Activated CD8-positive, alpha-beta memory T cell treated with anti-CD3 and anti-CD28 coated beads for 36 hours (primary cell): ENCODE data around the gene CD300A. TPM values are rescaled to one million over a fixed set of nuclear protein-coding genes. Genes with fewer than 3 reads are reported as not detected.
"Not testable (repeated sequence)": the region's sequence is repeated elsewhere in the genome, so short reads cannot be mapped to it uniquely, and the experiment has no call there.

ENCODE experiments used
- CTCF ChIA-PET: fragments of 350-600 bp; sonication (Branson Sonifier 250); formaldehyde crosslinking; loops from one replicate; lab custom pipeline; 2021; ENCODE audit warnings: antibody characterized with exemption; lab: Charles Lee
- POLR2A ChIA-PET: fragments of 350-600 bp; sonication (Branson Sonifier 250); formaldehyde crosslinking; loops from one replicate; lab custom pipeline; 2021; ENCODE audit warnings: antibody characterized with exemption; lab: Charles Lee
- total RNA-seq, 2 experiments: library from RNA; stranded (reverse); gene quantifications; one replicate each; pipeline ENCODE4 v1.2.3, GENCODE V29; 2021

CD300A gene
- total RNA-seq, 2 experiments from 2014 or later: 4.4 to 5.1 TPM

DNA sequence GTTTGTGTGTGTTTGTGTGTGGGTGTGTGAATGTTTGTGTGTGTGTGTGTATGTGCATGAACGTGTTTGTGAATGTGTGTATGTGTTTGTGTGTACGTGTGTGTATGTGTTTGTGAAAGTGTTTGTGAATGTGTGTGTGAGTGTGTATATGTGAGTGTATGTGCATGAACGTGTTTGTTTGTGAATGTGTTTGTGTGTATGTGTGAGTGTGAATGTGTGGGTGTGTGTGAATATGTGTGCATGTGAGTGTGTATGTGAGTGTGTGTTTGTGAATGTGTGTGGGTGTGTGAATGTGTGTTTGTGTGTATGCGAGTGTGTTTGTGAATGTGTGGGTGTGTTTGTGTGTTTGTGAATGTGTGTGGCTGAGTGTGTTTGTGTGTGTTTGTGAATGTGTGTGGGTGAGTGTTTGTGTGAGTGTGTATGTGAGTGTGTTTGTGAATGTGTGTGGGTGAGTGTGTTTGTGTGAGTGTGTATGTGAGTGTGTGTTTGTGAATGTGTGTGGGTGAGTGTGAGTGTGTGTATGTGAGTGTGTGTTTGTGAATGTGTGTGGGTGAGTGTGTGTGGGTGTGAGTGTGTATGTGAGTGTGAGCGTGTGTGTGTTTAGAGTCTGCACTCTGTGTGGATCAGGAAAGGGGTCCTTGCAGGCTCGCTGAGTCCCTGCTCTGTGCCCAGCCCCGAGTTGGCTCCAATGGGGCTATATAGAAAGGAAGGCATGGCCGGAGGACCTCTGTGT, 890 bp upstream of the CD300A start:
- POLR2A ChIA-PET: no interaction called here
- CTCF ChIA-PET: interaction anchor here (0.8 kb wide), 1 partner anchor 9 kb away, joined by 4 read pairs; no protein-coding TSS in a partner anchor

- ChIA-PET CTCF (no interaction called here), POLR2A (no interaction called here)
These were observed 372 bp downstream of the CD300A start for GRCh38 chr17:74466828-74467184.

GRCh38 chr17:74467221-74467951, 952 bp downstream of the CD300A start:
- CTCF ChIA-PET: interaction anchor here (0.6 to 2.3 kb wide), 3 partner anchors 10 to 104 kb away, joined by 3 to 9 read pairs (median 3); no protein-coding TSS in a partner anchor
- POLR2A ChIA-PET: no interaction called here

GRCh38 chr17:74471341-74471740, 4.9 kb downstream of the CD300A start:
- ChIA-PET CTCF (interaction anchor here (0.7 to 4.0 kb wide), 4 partner anchors 14 to 103 kb away, joined by 3 to 18 read pairs (median 3); no protein-coding TSS in a partner anchor), POLR2A (no interaction called here)

DNA sequence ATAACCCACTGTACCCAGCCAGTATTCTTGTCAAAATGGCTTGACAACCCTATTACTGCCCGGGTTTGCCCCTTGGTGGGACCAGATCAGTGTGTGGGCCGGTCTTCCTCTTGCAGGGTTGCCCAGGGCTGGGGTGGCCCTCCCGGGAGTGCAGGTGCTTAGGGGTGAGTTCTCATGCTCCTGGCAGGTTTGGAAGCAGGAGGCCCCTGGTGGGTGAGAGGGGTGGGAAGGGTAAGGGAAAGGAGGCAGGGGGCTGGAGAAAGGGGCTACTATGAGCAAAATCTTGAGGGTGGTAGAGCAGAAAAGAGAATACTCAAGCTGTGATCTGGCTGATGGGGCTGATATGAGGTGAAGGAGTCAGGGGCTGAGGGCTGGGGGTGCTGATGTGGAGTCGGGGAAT, 6.5 kb downstream of the CD300A start:
- POLR2A ChIA-PET: no interaction called here
- CTCF ChIA-PET: interaction anchor here (4.0 kb wide), 1 partner anchor 15 kb away, joined by 18 read pairs; no protein-coding TSS in a partner anchor

DNA sequence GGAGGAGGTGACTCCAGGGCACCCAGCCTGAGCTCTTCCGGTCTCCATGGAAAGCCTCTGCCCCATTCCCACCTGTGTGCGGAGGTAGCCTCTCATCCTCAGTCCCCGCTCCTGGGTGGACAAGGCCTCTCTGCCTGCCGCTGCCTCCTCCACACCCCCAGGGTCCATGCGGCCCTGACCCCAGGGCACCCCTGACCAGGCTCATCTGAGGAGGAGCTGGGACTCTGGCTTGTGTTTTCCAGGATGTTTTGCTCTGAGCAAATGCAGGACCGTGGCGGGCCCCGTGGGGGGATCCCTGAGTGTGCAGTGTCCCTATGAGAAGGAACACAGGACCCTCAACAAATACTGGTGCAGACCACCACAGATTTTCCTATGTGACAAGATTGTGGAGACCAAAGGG, 6.9 kb downstream of the CD300A start:
- CTCF ChIA-PET: interaction anchor here (4.0 kb wide), 1 partner anchor 16 kb away, joined by 18 read pairs; no protein-coding TSS in a partner anchor
- POLR2A ChIA-PET: no interaction called here

GRCh38 chr17:74474043-74474792, 7.8 kb downstream of the CD300A start:
- CTCF ChIA-PET: interaction anchor here (4.0 kb wide), 1 partner anchor 17 kb away, joined by 18 read pairs; no protein-coding TSS in a partner anchor
- POLR2A ChIA-PET: no interaction called here

- CTCF ChIA-PET: interaction anchor here (0.9 to 1.3 kb wide), 2 partner anchors 18 to 107 kb away, joined by 3 to 6 read pairs; no protein-coding TSS in a partner anchor
- POLR2A ChIA-PET: no interaction called here
These were observed 8.8 kb downstream of the CD300A start for GRCh38 chr17:74475189-74475588.

- CTCF ChIA-PET: interaction anchor here (1.1 kb wide), 1 partner anchor 20 kb away, joined by 6 read pairs; no protein-coding TSS in a partner anchor
- POLR2A ChIA-PET: no interaction called here
These were observed 11.0 kb downstream of the CD300A start for GRCh38 chr17:74477411-74477810.

GRCh38 chr17:74478420-74479100, 12.1 kb downstream of the CD300A start:
- CTCF ChIA-PET: interaction anchor here (1.0 to 1.1 kb wide), 2 partner anchors 21 to 117 kb away, joined by 3 to 6 read pairs; partner anchors contain the start of gene BTBD17
- POLR2A ChIA-PET: no interaction called here

- ChIA-PET CTCF (interaction anchor here (1.1 to 1.9 kb wide), 4 partner anchors 22 to 112 kb away, joined by 3 to 5 read pairs (median 4); no protein-coding TSS in a partner anchor), POLR2A (interaction anchor here (0.5 kb wide), 1 partner anchor 176 kb away, joined by 7 read pairs; no protein-coding TSS in a partner anchor)
These were observed 13.9 kb downstream of the CD300A start for GRCh38 chr17:74480290-74480689.

- ChIA-PET CTCF (interaction anchor here (0.8 to 2.4 kb wide), 4 partner anchors 25 to 113 kb away, joined by 3 to 6 read pairs (median 3); no protein-coding TSS in a partner anchor), POLR2A (no interaction called here)
These were observed 15.2 kb downstream of the CD300A start for GRCh38 chr17:74481621-74482020.

DNA sequence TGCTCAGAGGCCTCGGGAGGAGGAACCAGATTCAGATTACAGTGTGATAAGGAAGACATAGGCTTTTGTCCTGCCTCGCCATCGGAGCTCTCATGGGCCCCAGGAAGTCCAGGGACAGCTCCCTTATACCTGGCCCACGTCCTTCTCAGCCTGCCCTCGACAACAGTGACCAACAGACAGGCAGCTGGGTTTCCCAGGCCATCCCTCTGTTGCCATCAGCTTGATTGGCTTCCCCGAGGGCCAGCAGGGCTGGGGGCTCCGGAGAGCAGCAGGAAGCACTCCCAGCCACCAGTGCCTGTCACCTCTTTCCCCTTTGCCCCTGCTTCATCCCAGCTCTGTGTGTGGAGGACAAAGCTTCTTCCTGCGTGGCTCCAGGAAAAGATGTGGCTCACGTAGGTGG, 17.6 kb downstream of the CD300A start:
- CTCF ChIA-PET: interaction anchor here (1.7 kb wide), 1 partner anchor 19 kb away, joined by 4 read pairs; no protein-coding TSS in a partner anchor
- POLR2A ChIA-PET: no interaction called here

- ChIA-PET CTCF (interaction anchor here (1.7 kb wide), 1 partner anchor 17 kb away, joined by 4 read pairs; no protein-coding TSS in a partner anchor), POLR2A (no interaction called here)
These were observed 18.7 kb downstream of the CD300A start for GRCh38 chr17:74485022-74485743.

DNA sequence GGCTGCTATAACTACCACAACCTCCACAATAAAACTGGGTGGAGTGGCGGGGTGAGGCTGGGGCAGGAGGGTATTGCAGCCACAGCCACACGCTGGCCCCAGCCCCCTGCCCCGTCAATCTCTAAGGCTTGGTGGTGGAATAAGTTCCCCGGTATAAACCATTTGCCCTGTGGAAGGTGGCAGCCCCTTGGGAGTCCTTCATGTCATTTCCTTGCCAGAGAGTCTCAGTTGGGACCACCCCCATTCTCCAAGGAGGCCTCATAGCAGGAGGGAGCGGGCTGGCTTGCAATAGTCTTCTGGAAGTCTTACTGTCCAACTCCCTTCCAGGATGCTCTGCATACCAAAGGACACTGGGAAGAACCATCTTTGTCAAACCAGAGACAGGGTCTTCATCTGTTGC, 19.4 kb downstream of the CD300A start:
- POLR2A ChIA-PET: no interaction called here
- CTCF ChIA-PET: no interaction called here

- CTCF ChIA-PET: interaction anchor here (3.9 kb wide), 1 partner anchor 108 kb away, joined by 13 read pairs; no protein-coding TSS in a partner anchor
- POLR2A ChIA-PET: not testable (repeated sequence)
These were observed 21.8 kb downstream of the CD300A start for GRCh38 chr17:74488276-74488675.

DNA sequence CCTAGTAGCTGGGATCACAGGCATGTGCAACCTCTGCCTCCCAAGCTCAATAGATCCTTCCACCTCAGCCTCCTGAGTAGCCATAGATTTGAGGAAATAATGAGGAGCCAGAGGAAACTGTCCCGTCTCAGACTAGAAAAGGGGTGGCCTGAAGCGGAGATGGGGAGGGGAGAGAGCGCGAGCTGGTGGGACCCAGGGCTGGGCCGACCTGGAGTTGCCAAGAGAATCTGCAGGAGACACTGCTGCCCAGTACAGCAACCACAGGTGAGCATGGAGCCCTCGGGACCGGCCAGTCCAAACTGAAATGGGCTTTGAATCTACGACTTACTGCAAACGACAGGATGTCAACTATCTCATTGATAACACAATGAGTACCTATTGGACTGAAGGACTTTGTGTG, 24.3 kb downstream of the CD300A start:
- ChIA-PET POLR2A (interaction anchor here (0.7 kb wide), 1 partner anchor 238 kb away, joined by 3 read pairs; no protein-coding TSS in a partner anchor), CTCF (interaction anchor here (0.7 to 3.9 kb wide), 4 partner anchors 29 to 122 kb away, joined by 3 to 13 read pairs (median 6); no protein-coding TSS in a partner anchor)
